Adrenal gland (tissue), 5 donors: ENCODE measurements around the gene SPATA6.

Experiments used
- POLR2A ChIP-seq, 2 donors: fragments of 450-650 bp; IDR thresholded peaks; one replicate each; pipeline ENCODE4 v1.6.1; 2017; ENCODE audit warnings: antibody characterized with exemption in 2 of 2, mild to moderate bottlenecking in 2 of 2, moderate library complexity in 1 of 2
- TF ChIP-seq, protein P1 (sequence below), 6 experiments: fragments of 450-650 bp in 4 of 6; fragments of 200-600 bp in 2 of 6; sonication (generic) in 1 of 6; IDR thresholded peaks; 1 replicate in 5 of 6; 2 replicates in 1 of 6; pipeline versions ENCODE4 v1.5.1 to v1.8.0; 2016 to 2021; ENCODE audit warnings: antibody characterized with exemption in 6 of 6, mild to moderate bottlenecking in 2 of 6, moderate library complexity in 1 of 6
- donor health status: DM: no; HTN: no; CAD: no.

GRCh38 chr1:48249868-48250267 is 222.1 kb downstream of the SPATA6 start:
- TF ChIP-seq, protein P1, sequence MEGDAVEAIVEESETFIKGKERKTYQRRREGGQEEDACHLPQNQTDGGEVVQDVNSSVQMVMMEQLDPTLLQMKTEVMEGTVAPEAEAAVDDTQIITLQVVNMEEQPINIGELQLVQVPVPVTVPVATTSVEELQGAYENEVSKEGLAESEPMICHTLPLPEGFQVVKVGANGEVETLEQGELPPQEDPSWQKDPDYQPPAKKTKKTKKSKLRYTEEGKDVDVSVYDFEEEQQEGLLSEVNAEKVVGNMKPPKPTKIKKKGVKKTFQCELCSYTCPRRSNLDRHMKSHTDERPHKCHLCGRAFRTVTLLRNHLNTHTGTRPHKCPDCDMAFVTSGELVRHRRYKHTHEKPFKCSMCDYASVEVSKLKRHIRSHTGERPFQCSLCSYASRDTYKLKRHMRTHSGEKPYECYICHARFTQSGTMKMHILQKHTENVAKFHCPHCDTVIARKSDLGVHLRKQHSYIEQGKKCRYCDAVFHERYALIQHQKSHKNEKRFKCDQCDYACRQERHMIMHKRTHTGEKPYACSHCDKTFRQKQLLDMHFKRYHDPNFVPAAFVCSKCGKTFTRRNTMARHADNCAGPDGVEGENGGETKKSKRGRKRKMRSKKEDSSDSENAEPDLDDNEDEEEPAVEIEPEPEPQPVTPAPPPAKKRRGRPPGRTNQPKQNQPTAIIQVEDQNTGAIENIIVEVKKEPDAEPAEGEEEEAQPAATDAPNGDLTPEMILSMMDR (IDR thresholded peaks at IDR 0.05) = no peak
- TF ChIP-seq POLR2A (IDR thresholded peaks at IDR 0.05) = no peak
